C1 segment of cervical spinal cord (tissue), 14 donors: ENCODE data around the gene GRB10.
"Not testable (repeated sequence)": the region's sequence is repeated elsewhere in the genome, so short reads cannot be mapped to it uniquely, and the experiment has no call there.

Experiments used
- DNase-seq, 14 donors: peaks; one replicate each; lab custom pipeline; 2025; lab: John Stamatoyannopoulos, UW

The GRB10 gene

DNA sequence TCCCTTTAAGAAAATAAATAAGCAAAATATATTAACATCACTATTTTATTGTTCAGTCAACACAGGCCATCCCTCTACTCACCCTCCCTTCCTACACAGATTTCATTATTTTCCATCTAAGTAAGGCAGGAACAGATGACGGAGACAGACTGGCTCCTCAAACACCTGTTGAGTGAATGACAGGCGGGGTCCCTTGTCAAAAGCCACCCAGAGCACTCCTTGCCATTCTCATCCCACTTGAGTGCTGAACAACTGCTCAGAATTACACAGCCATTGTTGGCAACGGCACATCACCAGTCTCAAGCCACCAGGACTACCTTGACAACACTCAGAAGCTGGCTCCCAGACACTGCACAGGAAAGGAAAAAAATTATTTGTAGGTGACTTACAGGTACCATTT is 3.3 kb downstream of the GRB10 start:
- DNase-seq: no peak

DNA sequence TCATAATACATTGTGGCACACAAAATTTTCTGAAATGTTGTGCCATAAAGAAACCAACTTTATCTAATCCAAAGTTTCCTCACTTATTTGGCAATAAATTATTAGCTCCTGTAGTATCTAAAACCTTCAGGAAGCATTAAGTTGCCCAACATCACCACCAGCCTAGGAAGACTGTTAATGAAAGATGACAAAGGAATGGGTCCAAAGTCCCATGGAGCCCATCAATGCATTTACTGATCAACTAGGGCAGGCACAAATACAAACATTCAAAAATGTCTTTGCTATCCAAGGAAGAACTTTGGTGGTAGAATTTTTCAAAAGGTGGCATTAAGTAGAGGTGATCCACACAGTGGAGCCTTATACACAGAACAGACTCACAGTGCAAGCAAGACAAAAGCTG is 4.5 kb downstream of the GRB10 start:
- no peak for DNase-seq

DNA sequence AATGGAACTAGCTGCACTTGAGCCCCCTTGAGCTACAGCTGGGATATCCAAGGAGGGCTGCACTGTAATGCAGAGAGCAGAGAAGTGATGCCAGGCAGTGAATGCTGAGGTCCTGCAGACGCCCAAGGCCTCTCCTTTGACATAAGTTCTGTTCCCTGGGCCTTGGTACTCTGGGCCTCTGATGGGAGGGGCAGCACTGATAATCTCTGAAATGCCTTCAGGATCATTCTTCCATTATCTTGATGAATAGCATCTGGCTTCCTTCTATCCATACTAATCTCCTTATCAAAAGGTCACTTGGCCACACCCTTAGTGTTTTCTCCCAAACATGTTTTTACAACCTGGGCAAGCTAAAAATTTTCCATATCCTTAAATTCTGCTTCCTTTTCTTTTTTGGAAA is 6.9 kb downstream of the GRB10 start:
- no peak for DNase-seq

DNA sequence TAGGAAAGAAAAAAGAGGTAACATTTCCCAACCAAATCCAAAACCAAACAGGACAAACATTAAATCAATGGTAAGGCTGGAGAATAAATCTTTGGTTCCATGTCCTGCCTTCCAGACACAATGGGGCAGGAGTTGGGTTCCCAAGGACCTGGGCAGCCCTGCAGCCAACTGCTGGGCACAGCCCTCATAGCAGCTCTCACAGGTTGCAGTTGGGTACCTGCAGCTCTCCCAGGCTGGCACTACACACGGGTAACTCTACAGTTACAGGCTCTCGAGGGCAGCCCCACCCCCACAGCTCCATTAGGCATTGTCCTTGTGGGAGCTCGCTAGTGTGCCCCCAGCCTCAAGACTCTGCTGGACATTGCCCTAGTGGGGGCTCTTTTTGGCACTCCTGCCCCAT is 7.5 kb downstream of the GRB10 start:
- peak in 1 of 14 donors; percentile 43 for DNase-seq

DNA sequence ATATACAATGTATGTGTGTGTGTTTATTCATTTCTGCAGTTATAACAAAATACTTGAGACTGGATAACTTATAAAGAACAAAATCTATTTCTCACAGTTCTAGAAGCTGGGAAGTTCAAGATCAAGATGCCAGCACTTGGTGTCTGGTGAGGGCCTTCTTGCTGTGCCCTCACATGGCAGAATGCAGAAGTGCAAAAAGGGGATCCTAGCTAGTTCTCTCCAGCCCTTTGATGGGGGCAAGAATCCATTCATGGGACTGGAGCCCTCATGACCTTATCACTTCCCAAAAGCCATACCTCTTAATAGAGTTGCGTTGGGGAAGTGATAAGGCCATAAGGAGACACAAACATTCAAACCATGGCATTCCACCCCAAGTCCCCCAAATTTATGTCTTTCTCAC is 8.4 kb downstream of the GRB10 start:
- no peak for DNase-seq

DNA sequence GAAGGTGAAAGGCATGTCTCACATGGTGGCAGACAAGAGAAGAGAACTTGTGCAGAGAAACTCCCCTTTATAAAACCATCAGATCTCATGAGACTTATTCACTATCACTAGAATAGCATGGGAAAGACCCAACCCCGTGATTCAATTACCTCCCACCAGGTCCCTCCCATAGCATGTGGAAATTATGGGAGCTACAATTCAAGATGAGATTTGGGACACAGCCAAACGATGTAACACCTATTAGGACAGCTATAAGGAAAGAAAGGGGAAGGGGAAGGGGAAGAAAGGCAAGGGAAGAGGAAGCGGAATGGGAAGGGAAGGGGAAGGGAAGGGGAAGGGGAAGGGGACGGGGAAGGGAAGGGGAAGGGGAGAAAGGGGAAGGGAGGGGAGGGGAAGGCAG is 9.6 kb downstream of the GRB10 start:
- DNase-seq: not testable (repeated sequence)

DNA sequence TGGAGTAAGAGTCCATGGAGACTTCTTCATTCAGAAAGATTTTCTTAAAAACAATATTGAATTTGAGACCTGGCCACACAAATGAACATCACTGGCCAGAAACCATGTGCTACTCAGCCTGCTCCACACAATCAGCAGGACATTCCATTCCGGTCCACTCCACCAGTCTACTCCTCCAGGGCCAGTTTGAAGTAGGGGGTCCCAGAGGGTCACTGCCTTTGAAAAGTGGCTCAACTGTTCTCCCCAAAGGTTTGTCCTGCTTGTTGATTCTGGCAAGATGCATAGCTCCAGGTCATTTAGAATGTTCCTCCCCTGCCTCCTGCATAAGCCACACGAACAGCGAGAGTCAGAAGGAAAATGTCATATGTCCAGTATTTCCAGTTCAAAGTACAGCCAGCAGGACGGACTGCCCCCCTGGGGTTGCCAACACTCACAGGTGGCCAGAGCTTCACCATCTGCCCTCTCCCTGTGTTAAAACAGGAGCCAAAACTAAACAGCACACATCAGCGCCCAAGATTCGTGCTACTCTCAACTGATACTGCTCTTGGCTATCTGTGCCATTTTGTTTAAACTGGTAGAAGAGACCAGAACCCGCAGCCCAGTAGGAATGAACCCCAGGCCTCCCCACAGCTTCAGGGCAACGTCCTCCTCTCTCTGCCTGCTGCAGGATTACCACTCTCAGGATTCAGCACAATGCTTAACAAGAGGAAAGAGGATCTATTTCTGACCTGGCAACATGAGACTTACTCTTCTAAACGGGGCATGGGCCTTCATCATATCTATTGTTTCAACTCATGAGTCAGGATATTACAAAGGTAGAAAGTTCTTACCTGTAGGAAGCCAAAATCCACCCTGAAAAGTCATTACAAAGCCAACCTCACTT is 11.3 kb downstream of the GRB10 start:
- peak in 1 of 14 donors; percentile 93 for DNase-seq

DNA sequence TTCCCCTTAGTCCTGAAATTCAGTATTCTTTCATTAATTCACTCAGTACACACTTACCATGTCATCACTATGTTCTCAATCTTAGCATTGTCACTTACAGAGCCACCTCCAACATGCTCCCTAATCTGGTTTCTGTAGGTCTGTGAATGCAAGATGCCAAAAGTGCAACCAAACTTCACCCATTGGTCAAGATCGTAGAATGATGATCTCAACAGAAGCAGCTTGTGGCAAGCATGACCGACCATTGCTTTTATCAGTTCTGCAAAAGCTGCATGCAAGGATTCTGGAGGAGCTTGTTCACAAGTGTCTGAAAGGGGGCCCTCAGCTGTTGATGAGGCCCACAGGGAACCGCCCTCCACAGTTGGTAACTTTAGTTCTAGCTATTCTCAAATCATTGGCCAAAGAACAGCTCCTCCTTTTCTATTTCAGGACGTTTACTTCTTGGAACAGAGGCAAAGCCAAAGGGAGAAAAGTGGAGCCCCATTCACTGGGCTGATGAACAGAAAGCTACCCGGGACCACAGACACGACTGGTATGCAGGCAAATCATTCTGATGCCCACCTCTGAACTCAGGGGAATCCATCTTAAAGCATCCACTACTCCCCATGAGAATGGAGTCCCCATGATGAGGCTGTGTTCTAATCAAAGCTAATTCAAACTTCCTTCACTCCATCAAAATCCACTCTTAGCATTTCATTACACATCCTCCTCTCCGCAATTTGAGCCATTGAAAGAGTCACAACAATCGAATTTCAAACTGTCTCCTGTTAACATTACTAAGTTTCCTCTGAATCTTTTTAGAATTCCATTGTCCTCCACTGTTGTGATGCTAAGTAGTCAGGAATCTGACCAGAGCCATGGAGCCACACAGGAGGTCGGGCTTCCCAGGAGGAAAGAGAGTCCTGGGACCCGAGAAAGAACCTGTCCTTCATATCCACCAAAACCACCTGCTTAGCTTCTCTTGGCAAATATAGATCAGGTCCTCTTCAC is 13.9 kb downstream of the GRB10 start:
- DNase-seq: no peak

DNA sequence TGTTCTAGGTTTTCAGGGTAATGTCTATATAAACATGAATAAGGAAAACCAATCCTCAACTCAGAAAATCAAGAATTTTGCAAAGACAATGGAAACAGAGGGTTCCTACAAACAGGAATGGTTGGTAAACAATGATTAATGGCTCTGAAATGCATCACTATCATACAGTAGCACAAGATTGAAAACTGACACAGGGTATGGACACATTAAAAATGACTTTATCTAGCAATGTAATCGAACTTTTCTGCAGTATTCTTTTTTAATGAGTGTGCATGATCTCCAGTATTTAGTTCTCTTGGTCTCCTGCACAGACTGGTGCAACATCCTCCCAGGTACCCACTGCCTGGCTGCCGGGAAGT is 15.9 kb downstream of the GRB10 start:
- no peak for DNase-seq

DNA sequence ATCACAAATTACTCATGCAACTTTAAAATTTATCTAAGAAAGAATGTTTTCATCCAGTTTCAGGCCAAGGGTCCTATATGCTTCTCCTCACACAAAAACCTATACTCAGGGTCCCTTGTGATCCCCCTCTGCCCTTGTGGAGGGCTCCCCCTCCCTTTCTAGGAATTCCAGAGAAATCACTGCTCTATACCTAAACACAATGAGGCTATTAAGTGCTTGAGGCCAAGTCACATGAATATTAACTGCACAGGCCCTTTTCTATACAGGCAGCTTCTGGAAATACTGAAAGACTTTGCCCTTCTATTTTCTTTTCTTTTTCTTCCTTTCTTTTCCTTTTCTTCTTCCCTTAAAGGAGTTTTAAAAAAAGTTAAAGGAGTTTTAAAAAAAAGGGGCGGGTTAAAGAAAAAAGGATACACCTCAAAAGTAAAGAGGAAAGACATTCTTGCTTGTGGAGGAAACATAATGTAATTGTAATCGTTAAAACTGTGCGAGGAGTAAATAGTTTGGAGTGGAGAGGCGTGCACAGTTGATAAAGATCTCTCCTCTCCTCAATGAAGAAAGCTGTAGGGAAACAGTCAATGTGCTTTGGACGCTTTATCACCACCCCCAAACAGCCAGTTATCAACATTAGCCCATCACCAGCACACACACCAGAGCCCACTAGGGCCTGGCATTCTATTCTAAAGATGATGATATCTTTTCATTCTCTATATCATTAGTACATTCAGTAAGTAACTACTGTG is 16.4 kb downstream of the GRB10 start:
- no peak for DNase-seq

DNA sequence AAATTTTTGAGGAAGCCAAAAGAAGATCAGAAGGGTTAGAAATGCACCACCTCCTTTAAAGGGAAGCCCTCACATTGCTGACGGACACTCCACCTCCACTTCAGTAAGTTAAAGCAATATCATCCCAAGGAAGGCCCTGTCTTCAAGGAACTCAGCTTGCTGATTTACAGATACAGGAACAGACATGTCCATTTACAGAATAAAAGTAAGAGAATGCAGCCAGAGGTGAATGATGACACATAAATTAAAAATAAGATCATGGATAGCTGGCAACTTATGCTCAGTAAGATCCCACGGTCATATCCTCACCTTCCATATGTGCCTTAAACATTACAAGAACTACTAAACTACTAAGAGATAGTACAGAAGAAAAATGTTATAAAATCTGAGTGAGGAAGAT is 20.4 kb downstream of the GRB10 start:
- DNase-seq: no peak

DNA sequence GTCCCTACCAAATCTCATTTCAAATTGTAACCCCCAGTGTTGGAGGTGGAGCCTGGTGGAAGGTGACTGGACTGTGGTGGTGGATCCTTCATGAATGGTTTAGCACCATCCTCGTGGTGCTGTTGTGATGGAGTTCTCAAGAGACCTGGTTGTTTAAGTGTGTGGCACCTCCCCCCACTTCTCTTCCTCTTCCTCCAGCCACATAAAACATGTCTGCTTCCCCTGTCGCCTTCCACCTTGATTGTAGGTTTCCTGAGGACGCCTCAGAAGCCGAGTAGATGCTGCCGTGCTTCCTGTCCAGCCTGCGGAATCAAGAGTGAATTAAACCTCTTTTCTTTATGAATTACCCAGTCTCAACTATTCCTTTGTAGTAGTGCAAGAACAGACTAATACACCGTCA is 21.0 kb downstream of the GRB10 start:
- no peak for DNase-seq

DNA sequence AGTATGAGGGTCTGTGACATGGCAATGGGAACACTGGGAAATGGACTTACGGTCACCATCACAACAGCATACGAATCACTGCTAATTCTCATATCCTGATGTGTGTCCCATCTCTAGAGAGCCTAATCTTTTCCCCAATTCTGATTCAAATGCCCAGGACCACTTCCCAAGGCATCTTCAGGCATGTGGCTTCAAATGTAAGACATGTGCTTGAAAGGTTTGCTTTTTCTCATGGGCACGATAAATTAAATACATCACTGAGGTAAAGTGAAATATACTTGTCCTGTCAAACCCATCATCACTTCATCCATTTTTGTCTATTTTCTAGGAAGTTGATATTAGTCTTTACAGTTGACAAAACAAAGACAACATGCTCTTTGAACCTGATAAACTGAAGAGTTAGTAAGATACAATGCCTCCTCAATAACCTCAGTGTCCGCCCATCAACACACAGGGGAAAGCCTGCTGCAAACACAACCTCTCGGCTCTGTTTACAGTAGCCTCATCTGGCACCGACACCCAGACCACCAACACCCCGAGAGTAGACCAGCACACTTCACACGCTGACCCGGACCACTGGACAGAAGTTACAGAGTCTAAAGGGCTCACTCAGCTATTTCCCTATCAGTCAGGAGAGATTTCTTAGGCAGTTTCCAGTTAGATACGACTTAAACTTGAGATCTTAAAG is 24.8 kb downstream of the GRB10 start:
- no peak for DNase-seq

DNA sequence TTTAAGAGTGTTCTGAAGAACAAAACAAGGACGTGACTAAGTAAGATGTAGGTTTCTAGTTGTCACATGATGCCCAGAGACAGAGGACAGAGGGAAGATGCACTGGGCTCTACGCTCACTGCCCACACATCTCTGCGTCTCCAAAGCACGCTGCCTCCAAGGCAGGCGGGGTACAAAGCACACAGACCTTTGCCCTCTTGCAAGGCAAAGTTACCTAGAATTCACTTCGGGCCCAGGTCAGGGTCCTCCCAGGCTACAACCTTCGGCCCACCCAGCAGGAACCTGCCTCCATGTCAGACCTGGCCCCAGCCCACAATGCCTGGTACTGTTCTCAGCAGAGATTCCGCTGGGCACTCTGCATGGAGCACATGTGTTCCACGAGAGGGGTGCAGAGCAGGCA is 26.5 kb downstream of the GRB10 start:
- no peak for DNase-seq

DNA sequence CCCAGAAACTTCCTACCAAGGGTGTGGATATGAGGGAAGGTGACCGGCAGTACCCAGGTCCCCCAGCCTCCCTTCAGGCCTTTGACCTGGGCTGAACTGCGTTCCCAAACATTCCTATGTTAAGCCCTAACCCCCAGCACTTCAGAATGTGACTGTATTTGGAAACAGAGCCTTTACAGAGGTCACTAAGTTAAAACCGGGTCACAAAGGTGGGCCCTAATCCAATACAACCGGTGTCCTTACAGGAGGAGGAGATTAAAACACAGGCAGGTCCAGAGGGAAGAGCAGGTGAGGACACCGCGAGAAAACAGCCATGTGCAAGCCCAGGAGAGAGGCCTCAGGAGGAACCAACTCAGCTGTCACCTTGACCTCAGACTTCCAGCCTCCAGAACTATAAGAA is 28.0 kb downstream of the GRB10 start:
- no peak for DNase-seq

DNA sequence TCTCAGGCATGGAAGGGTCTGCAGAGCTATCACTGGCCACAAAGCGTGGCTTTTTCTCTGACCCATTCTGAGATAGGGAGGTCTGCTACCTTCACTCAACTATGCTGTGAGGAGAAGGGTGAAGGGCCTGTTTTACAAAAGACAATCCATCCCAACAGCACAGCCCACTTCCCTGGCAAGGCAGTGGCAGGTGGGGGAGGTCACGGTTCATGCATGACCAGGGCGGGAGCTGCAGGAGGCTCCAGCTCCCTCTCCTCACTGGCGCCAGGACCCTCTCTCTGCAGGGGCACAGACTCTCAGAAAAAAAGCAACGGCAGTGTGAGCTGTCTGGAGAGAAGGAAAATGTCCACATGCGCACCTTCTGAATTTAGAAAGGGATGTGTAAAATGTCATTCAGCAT is 28.5 kb downstream of the GRB10 start:
- DNase-seq: no peak

DNA sequence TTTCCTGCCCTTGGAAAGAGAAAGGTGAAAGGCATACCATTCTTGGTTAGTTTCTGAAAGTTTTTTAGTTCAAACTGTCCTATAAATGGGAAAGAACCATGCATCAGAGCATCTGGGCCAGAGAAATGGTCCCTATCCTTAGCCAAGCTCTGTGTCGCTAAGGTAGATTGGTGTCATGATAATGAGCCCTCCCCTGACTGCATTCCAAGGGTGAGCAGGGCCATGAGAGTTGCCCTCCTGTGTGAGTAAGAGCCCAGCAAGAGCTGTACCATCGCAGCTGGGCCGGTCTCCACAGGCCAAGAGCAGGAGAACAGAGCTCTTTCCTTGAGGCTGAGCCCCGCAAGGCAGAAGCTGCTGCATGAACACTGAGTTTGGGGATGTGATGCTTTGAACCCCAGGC is 30.3 kb downstream of the GRB10 start:
- DNase-seq: no peak

DNA sequence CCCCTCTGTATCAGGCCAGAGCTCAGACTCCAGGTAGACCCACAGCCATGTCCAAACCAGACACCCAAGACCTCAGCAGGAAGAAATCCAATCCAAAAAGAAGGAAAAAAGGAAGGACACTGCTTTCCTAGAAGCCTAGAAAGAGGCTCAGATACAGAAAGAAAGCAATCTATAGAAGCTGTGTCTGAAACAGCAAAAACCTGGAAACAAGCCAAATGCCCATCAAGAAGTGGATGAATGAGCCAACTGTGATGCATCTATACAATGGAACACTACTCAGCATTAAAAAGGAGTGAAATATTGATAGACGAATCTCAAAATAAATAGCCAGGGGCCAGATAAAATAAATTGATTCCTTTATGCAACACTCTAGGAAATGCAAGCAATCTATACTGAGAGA is 31.6 kb downstream of the GRB10 start:
- DNase-seq: no peak

DNA sequence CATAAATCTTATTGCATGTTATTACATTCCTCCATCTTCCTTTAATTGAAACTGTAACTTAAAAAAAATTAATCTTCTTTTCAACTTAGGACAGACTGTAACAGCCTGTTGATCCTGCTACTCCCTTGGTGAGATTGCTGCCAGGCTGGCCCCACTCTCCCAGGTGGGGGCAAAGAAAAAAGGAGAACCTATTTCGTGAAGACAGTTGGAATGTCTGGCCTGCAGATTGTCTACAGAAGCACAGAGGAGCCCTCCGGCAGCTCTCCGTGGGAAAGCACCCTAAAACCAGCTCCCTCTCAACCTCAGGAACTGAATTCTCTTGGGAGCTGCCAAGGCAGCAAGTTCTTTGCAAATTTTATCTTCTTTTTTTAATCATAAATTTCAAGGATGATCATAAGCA is 32.8 kb downstream of the GRB10 start:
- no peak for DNase-seq

DNA sequence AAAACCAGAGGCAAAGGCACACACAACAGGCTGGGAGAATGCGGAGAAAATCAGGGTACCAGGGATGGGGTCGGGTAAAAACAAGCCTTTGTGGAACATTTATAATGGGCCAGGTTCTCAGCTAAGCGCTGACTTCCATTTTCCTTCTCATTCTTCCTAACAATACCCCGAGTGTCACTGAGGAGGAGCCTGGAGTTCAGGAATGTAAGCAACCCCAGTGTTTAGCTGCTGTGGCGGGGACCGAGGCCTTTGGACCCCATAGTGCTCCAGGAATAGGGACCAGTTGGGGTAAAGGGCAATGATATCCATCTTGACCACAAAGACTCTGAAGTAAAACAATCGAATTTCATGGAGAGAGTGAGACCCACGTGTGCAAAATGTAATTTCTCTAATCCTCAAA is 34.2 kb downstream of the GRB10 start:
- no peak for DNase-seq

DNA sequence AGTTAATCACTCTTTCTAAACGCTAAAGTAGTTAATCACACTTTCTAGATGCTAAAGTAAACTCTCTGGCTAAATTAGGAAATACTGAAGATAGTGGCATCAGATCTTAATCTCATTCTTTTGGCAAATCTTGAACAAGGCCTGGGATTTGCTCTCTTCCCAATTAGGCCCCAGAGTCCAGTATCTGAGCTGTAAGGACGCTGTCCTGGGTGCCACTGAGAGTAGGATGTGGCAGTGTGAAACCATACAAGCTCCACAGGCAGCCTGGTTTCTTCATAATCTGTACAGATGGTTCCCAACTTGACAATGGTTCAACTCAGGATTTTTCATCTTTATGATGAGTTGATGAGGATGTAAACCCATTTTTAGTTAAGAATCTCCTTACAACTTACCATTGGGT is 36.9 kb downstream of the GRB10 start:
- DNase-seq: no peak
